Brain microvascular endothelial cell (primary cell): ENCODE data around the gene PLEKHA4.

Source experiments
- DNase-seq: peaks from one replicate; pipeline ENCODE4 v3.0.0-alpha.2; 2020
- H3K27ac ChIP-seq: fragments of 250-450 bp; sonication (Bioruptor Pico); 2 replicates; pipeline ENCODE4 v1.5.1; 2020; ENCODE audit warnings: mild to moderate bottlenecking, moderate library complexity
- H3K27me3 ChIP-seq: fragments of 250-450 bp; sonication (Bioruptor Pico); replicated peaks from 2 replicates; pipeline ENCODE4 v1.5.1; 2020; ENCODE audit warnings: mild to moderate bottlenecking
- H3K36me3 ChIP-seq: fragments of 250-450 bp; sonication (Bioruptor Pico); replicated peaks from 2 replicates; pipeline ENCODE4 v1.5.1; 2020; ENCODE audit warnings: mild to moderate bottlenecking
- H3K4me3 ChIP-seq: 2 replicates; pipeline ENCODE4 v1.5.1; 2011; ENCODE audit warnings: low read depth, mild to moderate bottlenecking, control low read depth, low read length, moderate library complexity
- in situ Hi-C: cut with HindIII; loops from 2 replicates; pipeline ENCODE4 v1.10.0; 2017; ENCODE audit warnings: low sequenced_read_pairs, low pct_ligation_motif_present
- TF ChIP-seq, protein P1 (sequence below): IDR thresholded peaks from 2 replicates; pipeline ENCODE4 v1.5.1; 2011; ENCODE audit warnings: low read depth, mild to moderate bottlenecking, moderate library complexity, low read length, control low read depth, inconsistent platforms; ENCODE audit errors: missing control alignments

Gene PLEKHA4, protein sequence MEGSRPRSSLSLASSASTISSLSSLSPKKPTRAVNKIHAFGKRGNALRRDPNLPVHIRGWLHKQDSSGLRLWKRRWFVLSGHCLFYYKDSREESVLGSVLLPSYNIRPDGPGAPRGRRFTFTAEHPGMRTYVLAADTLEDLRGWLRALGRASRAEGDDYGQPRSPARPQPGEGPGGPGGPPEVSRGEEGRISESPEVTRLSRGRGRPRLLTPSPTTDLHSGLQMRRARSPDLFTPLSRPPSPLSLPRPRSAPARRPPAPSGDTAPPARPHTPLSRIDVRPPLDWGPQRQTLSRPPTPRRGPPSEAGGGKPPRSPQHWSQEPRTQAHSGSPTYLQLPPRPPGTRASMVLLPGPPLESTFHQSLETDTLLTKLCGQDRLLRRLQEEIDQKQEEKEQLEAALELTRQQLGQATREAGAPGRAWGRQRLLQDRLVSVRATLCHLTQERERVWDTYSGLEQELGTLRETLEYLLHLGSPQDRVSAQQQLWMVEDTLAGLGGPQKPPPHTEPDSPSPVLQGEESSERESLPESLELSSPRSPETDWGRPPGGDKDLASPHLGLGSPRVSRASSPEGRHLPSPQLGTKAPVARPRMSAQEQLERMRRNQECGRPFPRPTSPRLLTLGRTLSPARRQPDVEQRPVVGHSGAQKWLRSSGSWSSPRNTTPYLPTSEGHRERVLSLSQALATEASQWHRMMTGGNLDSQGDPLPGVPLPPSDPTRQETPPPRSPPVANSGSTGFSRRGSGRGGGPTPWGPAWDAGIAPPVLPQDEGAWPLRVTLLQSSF

DNA sequence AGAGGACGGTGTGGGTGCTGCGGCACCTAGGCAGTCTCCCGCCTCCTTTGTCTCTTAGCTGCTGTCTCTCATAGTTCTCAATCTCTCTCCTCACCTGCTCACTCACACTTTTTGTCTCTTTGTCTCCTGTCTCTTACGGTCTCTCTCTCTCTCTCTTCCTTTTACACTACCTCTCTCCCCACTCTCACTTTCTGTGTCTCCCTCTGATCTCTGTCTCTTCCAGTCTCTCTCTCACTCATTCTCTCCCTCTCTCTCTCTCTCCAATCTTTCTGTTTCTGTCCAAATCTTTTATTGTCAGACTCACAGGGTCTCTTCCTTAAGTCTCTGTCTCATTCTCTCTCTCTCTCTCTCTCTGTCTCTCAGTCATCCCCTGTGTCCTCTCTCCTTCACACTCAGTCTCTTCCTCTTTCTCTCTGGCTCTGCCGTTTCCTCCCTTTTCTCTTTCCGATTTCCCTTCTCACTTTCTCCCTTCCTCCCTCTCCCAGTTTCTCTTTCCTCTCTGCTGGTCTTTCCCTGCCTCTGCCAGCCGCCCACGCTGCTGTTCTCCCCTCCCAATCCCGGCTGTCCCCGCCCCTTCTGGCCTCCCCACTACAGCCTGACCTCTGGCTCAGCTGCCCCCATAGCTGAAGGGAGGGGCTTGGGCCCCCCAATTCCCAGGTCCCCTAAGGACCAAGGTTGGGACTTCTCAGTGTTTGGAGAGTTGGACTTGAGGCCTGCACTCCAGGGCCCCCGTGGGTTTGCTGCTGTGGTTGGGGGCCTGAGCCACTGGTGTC, at the start of gene PLEKHA4:
Gene PLEKHA4, minus strand, starts transcription at position 504 of the 773 bp plus-strand sequence. CDS start 997 bp downstream, outside the sequence.
- TF ChIP-seq, protein P1, sequence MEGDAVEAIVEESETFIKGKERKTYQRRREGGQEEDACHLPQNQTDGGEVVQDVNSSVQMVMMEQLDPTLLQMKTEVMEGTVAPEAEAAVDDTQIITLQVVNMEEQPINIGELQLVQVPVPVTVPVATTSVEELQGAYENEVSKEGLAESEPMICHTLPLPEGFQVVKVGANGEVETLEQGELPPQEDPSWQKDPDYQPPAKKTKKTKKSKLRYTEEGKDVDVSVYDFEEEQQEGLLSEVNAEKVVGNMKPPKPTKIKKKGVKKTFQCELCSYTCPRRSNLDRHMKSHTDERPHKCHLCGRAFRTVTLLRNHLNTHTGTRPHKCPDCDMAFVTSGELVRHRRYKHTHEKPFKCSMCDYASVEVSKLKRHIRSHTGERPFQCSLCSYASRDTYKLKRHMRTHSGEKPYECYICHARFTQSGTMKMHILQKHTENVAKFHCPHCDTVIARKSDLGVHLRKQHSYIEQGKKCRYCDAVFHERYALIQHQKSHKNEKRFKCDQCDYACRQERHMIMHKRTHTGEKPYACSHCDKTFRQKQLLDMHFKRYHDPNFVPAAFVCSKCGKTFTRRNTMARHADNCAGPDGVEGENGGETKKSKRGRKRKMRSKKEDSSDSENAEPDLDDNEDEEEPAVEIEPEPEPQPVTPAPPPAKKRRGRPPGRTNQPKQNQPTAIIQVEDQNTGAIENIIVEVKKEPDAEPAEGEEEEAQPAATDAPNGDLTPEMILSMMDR: no peak
- Histone ChIP-seq H3K27me3 (no peaks in the 10 kb centered on the region), H3K27ac (peak within 1 kb of the TSS; percentile 48), H3K4me3 (peak within 1 kb of the TSS; percentile 60), H3K36me3 (peaks cover 10% of the 10 kb centered on the region)
- no peak for DNase-seq
- in situ Hi-C loops: no loop called here

DNA sequence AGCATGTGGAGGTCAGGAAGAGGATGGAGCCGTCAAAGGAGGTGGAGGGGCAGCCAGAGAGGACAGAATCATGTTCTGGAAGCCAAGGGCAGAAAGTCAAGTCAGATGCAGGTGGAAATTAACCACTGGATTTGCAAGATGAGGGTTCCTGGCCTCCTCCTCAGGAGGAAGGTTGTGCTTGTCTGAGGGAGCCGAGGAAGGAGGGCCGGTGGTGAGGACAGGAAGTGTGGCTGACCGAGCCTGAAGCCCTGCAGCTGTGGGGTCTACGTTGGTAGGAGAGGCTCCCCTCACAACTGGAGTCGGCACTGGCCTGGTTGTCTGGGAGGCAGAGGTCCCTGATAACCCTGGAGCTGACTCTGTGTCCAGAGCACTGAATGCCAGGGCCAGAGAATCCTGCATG, 49.7 kb upstream of the PLEKHA4 start:
- TF ChIP-seq, protein P1: no peak
- Histone ChIP-seq H3K36me3 (peaks cover 67% of the 10 kb centered on the region), H3K4me3 (no peak overlapping the region), H3K27me3 (no peaks in the 10 kb centered on the region), H3K27ac (no peak overlapping the region)
- in situ Hi-C loops: no loop called here
- no peak for DNase-seq

DNA sequence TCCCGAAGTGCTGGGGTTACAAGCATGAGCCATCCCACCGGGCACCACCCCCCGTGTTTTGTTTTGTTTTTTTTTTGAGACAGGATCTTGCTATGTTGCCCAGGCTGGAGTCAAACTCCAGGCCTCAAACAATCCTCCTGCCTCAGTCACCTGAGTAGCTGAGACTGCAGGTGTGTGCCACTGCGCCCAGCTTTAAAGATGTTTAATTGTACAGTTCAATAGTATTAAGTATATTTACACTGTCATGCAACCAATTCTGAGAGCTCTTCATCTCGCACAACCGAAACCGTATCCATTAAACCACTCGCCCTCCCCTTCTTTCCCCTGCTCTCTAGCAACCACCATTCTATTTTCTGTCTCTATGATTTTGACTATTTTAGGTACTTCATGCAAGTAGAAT, 47.3 kb upstream of the PLEKHA4 start:
- peaks cover 62% of the 10 kb centered on the region for H3K36me3 ChIP-seq

DNA sequence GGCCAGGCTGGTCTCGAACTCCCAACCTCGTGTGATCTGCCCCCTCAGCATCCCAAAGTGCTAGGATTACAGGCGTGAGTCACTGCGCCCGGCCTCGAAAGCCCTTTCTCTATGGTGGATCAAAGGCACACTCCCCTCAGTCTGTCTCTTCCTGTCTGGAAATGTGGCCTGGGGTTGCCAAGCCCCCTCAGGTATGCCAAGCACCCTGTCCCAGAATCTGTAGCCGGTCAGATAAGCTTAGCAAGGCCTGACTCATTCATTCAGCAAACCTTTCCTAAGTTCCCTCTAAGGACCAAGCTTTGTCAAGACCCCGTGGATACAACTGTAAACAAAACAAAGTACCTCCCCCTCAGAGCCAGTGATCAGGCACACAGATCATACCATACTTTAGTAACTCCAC, 45.8 kb upstream of the PLEKHA4 start:
- H3K27me3 ChIP-seq: no peaks in the 10 kb centered on the region
- no peak for DNase-seq
- H3K27ac ChIP-seq: no peak overlapping the region
- peaks cover 63% of the 10 kb centered on the region for H3K36me3 ChIP-seq
- TF ChIP-seq, protein P1: no peak
- no peak overlapping the region for H3K4me3 ChIP-seq
- in situ Hi-C loops: no loop called here

More for the DNA sequence above, 47.3 kb upstream of the PLEKHA4 start:
- no peak overlapping the region for H3K27ac ChIP-seq
- in situ Hi-C loops: no loop called here
- TF ChIP-seq, protein P1: no peak
- no peak for DNase-seq
- H3K4me3 ChIP-seq: no peak overlapping the region
- H3K27me3 ChIP-seq: no peaks in the 10 kb centered on the region

DNA sequence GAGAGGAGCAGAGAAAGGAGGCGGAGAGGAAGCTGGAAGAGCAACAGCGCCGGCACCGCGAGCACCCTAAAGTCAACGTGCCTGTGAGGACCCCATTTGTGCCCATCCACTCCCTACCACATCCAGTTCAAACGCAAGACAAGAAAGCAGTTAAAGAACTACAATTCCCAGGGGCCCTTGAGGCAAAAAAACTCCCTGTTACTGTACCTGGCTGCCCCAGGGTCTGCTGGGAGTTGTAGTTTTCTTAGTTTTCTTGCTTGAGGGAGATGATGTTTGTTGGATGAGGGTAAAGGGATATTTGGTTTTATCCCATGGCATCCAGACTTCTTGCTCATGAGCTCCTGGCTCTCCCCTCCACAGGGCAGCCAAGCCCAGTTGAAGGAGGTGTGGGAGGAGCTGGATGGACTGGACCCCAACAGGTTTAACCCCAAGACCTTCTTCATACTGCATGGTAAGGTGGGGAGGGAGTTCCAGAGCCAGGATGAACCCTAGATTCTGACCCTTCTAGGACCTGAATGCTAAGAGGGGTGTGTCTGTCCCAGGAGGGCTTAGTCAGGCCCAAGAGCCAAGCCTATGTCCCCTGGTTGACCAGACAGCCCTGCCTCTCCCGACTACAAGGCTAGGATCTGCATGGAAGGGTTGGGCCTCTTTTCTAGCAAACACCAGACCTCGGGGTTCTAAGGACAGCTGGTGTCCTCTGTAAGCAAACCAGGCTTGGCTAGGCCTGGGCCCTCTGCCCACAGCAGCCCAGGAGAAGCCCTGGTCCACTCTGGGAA, 44.9 kb upstream of the PLEKHA4 start:
- Histone ChIP-seq H3K27me3 (no peaks in the 10 kb centered on the region), H3K27ac (no peak overlapping the region), H3K36me3 (peaks cover 59% of the 10 kb centered on the region), H3K4me3 (no peak overlapping the region)
- no peak for DNase-seq
- TF ChIP-seq, protein P1: no peak
- in situ Hi-C loops: no loop called here
